CD4-positive, CD25-positive, alpha-beta regulatory T cell (primary cell): ENCODE results near the gene TMEM135. TPM values are rescaled to one million over a fixed set of nuclear protein-coding genes. Genes with fewer than 3 reads are reported as not detected.

ENCODE experiments used
- ATAC-seq, 2 donors: fragments of 150-1000 bp; cut with Tn5 transposase; one replicate each; pipeline ENCODE4 v1.10.0; 2021; ENCODE audit warnings: low read depth in 2 of 2, moderate number of reproducible peaks in 2 of 2, moderate library complexity in 1 of 2
- DNase-seq, 3 donors: peaks; one replicate each; pipeline versions ENCODE4 v3.0.0 to v3.0.0-alpha.2; 2012 to 2022; ENCODE audit warnings: mixed read lengths in 1 of 3
- H3K27ac ChIP-seq: one replicate; pipeline ENCODE4 v1.7.0; 2013; ENCODE audit warnings: mild to moderate bottlenecking, low read length; ENCODE audit not compliant: insufficient read depth, poor library complexity, severe bottlenecking
- H3K27me3 ChIP-seq: one replicate; pipeline ENCODE4 v1.7.0; 2013; ENCODE audit warnings: low read length; ENCODE audit not compliant: control insufficient read depth, insufficient read depth
- H3K36me3 ChIP-seq: one replicate; pipeline ENCODE4 v1.7.0; 2013; ENCODE audit warnings: mild to moderate bottlenecking, low read length, moderate library complexity; ENCODE audit not compliant: control insufficient read depth, insufficient read depth
- H3K4me1 ChIP-seq: 2 replicates; pipeline ENCODE4 v1.7.0; 2013; ENCODE audit warnings: mild to moderate bottlenecking, low read length; ENCODE audit not compliant: insufficient read depth, control insufficient read depth, poor library complexity, severe bottlenecking
- H3K4me3 ChIP-seq: one replicate; pipeline ENCODE4 v1.7.0; 2013; ENCODE audit warnings: low read depth, mild to moderate bottlenecking, low read length, moderate library complexity
- H3K9me3 ChIP-seq, 2 experiments: 1 replicate in 1 of 2; 2 replicates in 1 of 2; pipeline ENCODE4 v1.7.0; 2013; ENCODE audit warnings: low read length in 2 of 2, mild to moderate bottlenecking in 1 of 2, moderate library complexity in 1 of 2; ENCODE audit not compliant: control insufficient read depth in 2 of 2
- H3K27ac Mint-ChIP-seq, 3 donors: one replicate each; pipeline ENCODE4 v1.8.0; 2020 to 2022; ENCODE audit warnings: mild to moderate bottlenecking in 3 of 3, mixed read lengths in 3 of 3, moderate library complexity in 2 of 3
- H3K27me3 Mint-ChIP-seq: one replicate; pipeline ENCODE4 v1.8.0; 2022; ENCODE audit warnings: mild to moderate bottlenecking, mixed read lengths
- H3K36me3 Mint-ChIP-seq: one replicate; pipeline ENCODE4 v1.8.0; 2020; ENCODE audit warnings: mixed read lengths
- H3K4me1 Mint-ChIP-seq, 4 donors: one replicate each; pipeline ENCODE4 v1.8.0; 2020 to 2022; ENCODE audit warnings: mixed read lengths in 4 of 4, mild to moderate bottlenecking in 1 of 4
- H3K4me3 Mint-ChIP-seq, 4 donors: one replicate each; pipeline ENCODE4 v1.8.0; 2020 to 2022; ENCODE audit warnings: mild to moderate bottlenecking in 4 of 4, mixed read lengths in 4 of 4, moderate library complexity in 3 of 4
- H3K9me3 Mint-ChIP-seq, 7 donors: one replicate each; pipeline ENCODE4 v1.8.0; 2020 to 2022; ENCODE audit warnings: mixed read lengths in 7 of 7, mild to moderate bottlenecking in 3 of 7, moderate library complexity in 2 of 7
- polyA plus RNA-seq, 4 donors: library from polyadenylated mRNA; unstranded; fragments of 300-500 nt; fragmentation: Illumina TruSeq; gene quantifications; one replicate each; pipeline ENCODE4 v1.2.3, GENCODE V29; 2021
- total RNA-seq: library from RNA; stranded (reverse); gene quantifications from one replicate; pipeline ENCODE4 v1.2.3, GENCODE V29; 2022

TMEM135 gene
- total and polyA plus RNA-seq, 5 donors from 2014 or later = 6.3 to 13.5 (median 9.8) TPM

DNA sequence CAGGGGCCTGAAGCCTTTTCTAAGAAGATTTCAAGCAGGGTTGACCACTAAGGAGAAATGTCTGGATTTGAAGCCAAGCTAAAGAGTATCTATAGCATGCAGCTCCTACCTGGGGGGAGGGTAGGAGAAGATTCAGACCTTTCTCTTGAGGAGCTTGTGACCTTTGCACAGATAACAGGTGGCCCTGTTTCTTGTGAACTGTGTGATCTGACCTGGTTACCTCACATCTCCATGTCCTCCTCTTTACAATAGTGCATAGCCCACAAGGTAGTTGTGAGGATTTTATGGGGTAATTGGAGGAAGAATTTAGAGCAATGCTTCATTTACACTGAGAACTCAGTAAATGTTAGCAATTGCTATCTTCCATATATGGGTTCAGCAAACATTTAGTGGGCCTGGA lies 310.1 kb downstream of the TMEM135 start:
- no peak overlapping the region for H3K27ac ChIP-seq
- Mint-ChIP-seq H3K27ac (no peak overlapping the region), H3K36me3 (no peaks in the 10 kb centered on the region), H3K9me3 (no peaks in the 10 kb centered on the region), H3K4me1 (peaks cover 0 to 5% (median 2%) of the 10 kb centered on the region in 4 donors), H3K27me3 (peaks cover 6% of the 10 kb centered on the region), H3K4me3 (no peak overlapping the region)
- peaks cover 3% of the 10 kb centered on the region for H3K27me3 ChIP-seq
- ATAC-seq = no peak
- H3K4me1 ChIP-seq = peaks cover 3% of the 10 kb centered on the region
- H3K36me3 ChIP-seq = no peaks in the 10 kb centered on the region
- no peak for DNase-seq
- H3K4me3 ChIP-seq = no peak overlapping the region
- no peaks in the 10 kb centered on the region for H3K9me3 ChIP-seq

- DNase-seq = no peak
- no peaks in the 10 kb centered on the region for H3K36me3 Mint-ChIP-seq
- Histone ChIP-seq H3K36me3 (no peaks in the 10 kb centered on the region), H3K4me3 (no peak overlapping the region), H3K9me3 (no peaks in the 10 kb centered on the region), H3K27me3 (peaks cover 3% of the 10 kb centered on the region), H3K4me1 (peaks cover 4% of the 10 kb centered on the region), H3K27ac (no peak overlapping the region)
- H3K9me3 Mint-ChIP-seq = no peaks in the 10 kb centered on the region
- peaks cover 6% of the 10 kb centered on the region for H3K27me3 Mint-ChIP-seq
- peaks cover 0 to 13% (median 2%) of the 10 kb centered on the region in 4 donors for H3K4me1 Mint-ChIP-seq
- H3K4me3 Mint-ChIP-seq = no peak overlapping the region
- ATAC-seq = no peak
- no peak overlapping the region for H3K27ac Mint-ChIP-seq
These were observed 313.9 kb downstream of the TMEM135 start for GRCh38 chr11:87351676-87352075.

GRCh38 chr11:87352759-87353707 lies 315.3 kb downstream of the TMEM135 start:
- no peaks in the 10 kb centered on the region for H3K9me3 ChIP-seq
- H3K27ac ChIP-seq = no peak overlapping the region
- peaks cover 6% of the 10 kb centered on the region for H3K27me3 Mint-ChIP-seq
- peaks cover 4% of the 10 kb centered on the region for H3K4me1 ChIP-seq
- peak; percentile 83 to 88 for ATAC-seq
- no peaks in the 10 kb centered on the region for H3K36me3 Mint-ChIP-seq
- no peak overlapping the region for H3K4me3 ChIP-seq
- no peaks in the 10 kb centered on the region for H3K36me3 ChIP-seq
- H3K9me3 Mint-ChIP-seq = no peaks in the 10 kb centered on the region
- H3K4me1 Mint-ChIP-seq = peaks cover 0 to 13% (median 2%) of the 10 kb centered on the region in 4 donors
- DNase-seq = peak; percentile 56 to 77 (median 71)
- peak overlapping the region in 1 of 4 donors; percentile 31 for H3K4me3 Mint-ChIP-seq
- H3K27ac Mint-ChIP-seq = peak overlapping the region in 1 of 3 donors; percentile 45
- peaks cover 3% of the 10 kb centered on the region for H3K27me3 ChIP-seq

GRCh38 chr11:87353771-87354345 lies 316.1 kb downstream of the TMEM135 start:
- no peak for ATAC-seq
- no peaks in the 10 kb centered on the region for H3K36me3 Mint-ChIP-seq
- H3K9me3 Mint-ChIP-seq = no peaks in the 10 kb centered on the region
- Histone ChIP-seq H3K4me1 (peaks cover 4% of the 10 kb centered on the region), H3K9me3 (no peaks in the 10 kb centered on the region), H3K27me3 (peaks cover 3% of the 10 kb centered on the region), H3K4me3 (no peak overlapping the region), H3K27ac (no peak overlapping the region), H3K36me3 (no peaks in the 10 kb centered on the region)
- peaks cover 6% of the 10 kb centered on the region for H3K27me3 Mint-ChIP-seq
- no peak overlapping the region for H3K4me3 Mint-ChIP-seq
- DNase-seq = no peak
- H3K27ac Mint-ChIP-seq = no peak overlapping the region
- peaks cover 0 to 13% (median 2%) of the 10 kb centered on the region in 4 donors for H3K4me1 Mint-ChIP-seq

- DNase-seq (no peak), ATAC-seq (no peak)
- no peak overlapping the region for H3K27ac ChIP-seq
- H3K4me1 ChIP-seq = peaks cover 4% of the 10 kb centered on the region
- peaks cover 3% of the 10 kb centered on the region for H3K27me3 ChIP-seq
- Mint-ChIP-seq H3K27ac (peak overlapping the region in 1 of 3 donors; percentile 11), H3K36me3 (no peaks in the 10 kb centered on the region), H3K27me3 (peaks cover 6% of the 10 kb centered on the region), H3K4me1 (peaks cover 0 to 13% (median 2%) of the 10 kb centered on the region in 4 donors), H3K4me3 (no peak overlapping the region), H3K9me3 (no peaks in the 10 kb centered on the region)
- H3K4me3 ChIP-seq = no peak overlapping the region
- H3K9me3 ChIP-seq = no peaks in the 10 kb centered on the region
- no peaks in the 10 kb centered on the region for H3K36me3 ChIP-seq
These were observed 317.9 kb downstream of the TMEM135 start for GRCh38 chr11:87355596-87355995.

GRCh38 chr11:87356428-87356827 lies 318.7 kb downstream of the TMEM135 start:
- no peaks in the 10 kb centered on the region for H3K36me3 ChIP-seq
- no peak overlapping the region for H3K27ac ChIP-seq
- no peak overlapping the region for H3K27ac Mint-ChIP-seq

DNA sequence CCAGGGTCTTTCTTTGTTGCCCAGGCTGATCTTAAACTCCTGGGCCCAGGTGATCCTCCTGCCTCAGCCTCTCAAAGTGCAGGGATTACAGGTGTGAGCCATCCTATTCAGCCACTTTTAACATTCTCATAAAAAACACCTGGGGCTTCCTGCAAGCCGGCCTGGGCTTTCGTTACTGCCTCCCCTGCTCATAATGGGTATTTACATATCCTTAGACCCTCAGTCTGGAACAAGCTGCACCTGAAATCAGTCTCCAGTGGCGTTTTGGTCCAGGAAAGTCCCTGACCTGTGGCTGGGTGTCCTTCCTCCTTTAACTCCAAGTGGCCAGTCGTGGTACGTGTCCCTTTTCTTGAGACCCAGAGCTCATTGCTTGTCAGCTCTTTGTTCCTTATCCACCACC lies 320.7 kb downstream of the TMEM135 start:
- Mint-ChIP-seq H3K36me3 (no peaks in the 10 kb centered on the region), H3K4me3 (no peak overlapping the region), H3K4me1 (peaks cover 0 to 3% (median 0%) of the 10 kb centered on the region in 4 donors), H3K27me3 (no peaks in the 10 kb centered on the region), H3K27ac (no peak overlapping the region), H3K9me3 (no peaks in the 10 kb centered on the region)
- DNase-seq (no peak), ATAC-seq (no peak)
- no peaks in the 10 kb centered on the region for H3K27me3 ChIP-seq
- H3K4me1 ChIP-seq = no peaks in the 10 kb centered on the region
- H3K4me3 ChIP-seq = no peak overlapping the region
- no peaks in the 10 kb centered on the region for H3K36me3 ChIP-seq
- H3K9me3 ChIP-seq = no peaks in the 10 kb centered on the region
- no peak overlapping the region for H3K27ac ChIP-seq

More at GRCh38 chr11:87356428-87356827, 318.7 kb downstream of the TMEM135 start:
- Histone ChIP-seq H3K27me3 (peaks cover 3% of the 10 kb centered on the region), H3K4me3 (no peak overlapping the region), H3K9me3 (no peaks in the 10 kb centered on the region), H3K4me1 (peaks cover 4% of the 10 kb centered on the region)
- DNase-seq (no peak), ATAC-seq (no peak)
- Mint-ChIP-seq H3K4me1 (peaks cover 0 to 13% (median 2%) of the 10 kb centered on the region in 4 donors), H3K27me3 (peaks cover 6% of the 10 kb centered on the region), H3K4me3 (no peak overlapping the region), H3K36me3 (no peaks in the 10 kb centered on the region), H3K9me3 (no peaks in the 10 kb centered on the region)
